Stimulated activated CD4-positive, alpha-beta T cell treated with anti-CD3 and anti-CD28 coated beads, Interleukin-2, amount 100 ng/mL, for 4 hours (primary cell): Measurements from ENCODE around the gene EPB41L4B.

Source experiments
- DNase-seq: peaks from one replicate; pipeline ENCODE4 v3.0.0-alpha.2; 2020; ENCODE audit warnings: low read depth

Gene EPB41L4B

GRCh38 chr9:109320331-109320741, 523 bp downstream of the EPB41L4B start:
- DNase-seq = no peak

- DNase-seq = no peak
Observed at GRCh38 chr9:109319626-109320241, 1.1 kb downstream of the EPB41L4B start.

GRCh38 chr9:109319017-109319625, 1.7 kb downstream of the EPB41L4B start:
- no peak for DNase-seq

- no peak for DNase-seq
Observed at GRCh38 chr9:109317979-109318741, 2.7 kb downstream of the EPB41L4B start.

GRCh38 chr9:109317311-109317978, 3.4 kb downstream of the EPB41L4B start:
- no peak for DNase-seq

GRCh38 chr9:109316207-109316640, 4.6 kb downstream of the EPB41L4B start:
- DNase-seq = no peak

GRCh38 chr9:109315480-109316206, 5.2 kb downstream of the EPB41L4B start:
- no peak for DNase-seq

- no peak for DNase-seq
Observed at GRCh38 chr9:109314011-109314531, 6.8 kb downstream of the EPB41L4B start.

GRCh38 chr9:109313351-109313750, 7.5 kb downstream of the EPB41L4B start:
- no peak for DNase-seq

- no peak for DNase-seq
Observed at GRCh38 chr9:109312783-109313182, 8.1 kb downstream of the EPB41L4B start.

GRCh38 chr9:109311731-109312130, 9.1 kb downstream of the EPB41L4B start:
- no peak for DNase-seq

GRCh38 chr9:109311286-109311685, 9.6 kb downstream of the EPB41L4B start:
- no peak for DNase-seq

- no peak for DNase-seq
Observed at GRCh38 chr9:109310486-109310901, 10.4 kb downstream of the EPB41L4B start.

GRCh38 chr9:109309282-109309681, 11.6 kb downstream of the EPB41L4B start:
- no peak for DNase-seq

- DNase-seq = no peak
Observed at GRCh38 chr9:109307380-109308240, 13.2 kb downstream of the EPB41L4B start.

GRCh38 chr9:109305801-109306200, 15.1 kb downstream of the EPB41L4B start:
- no peak for DNase-seq

GRCh38 chr9:109304347-109304746, 16.5 kb downstream of the EPB41L4B start:
- no peak for DNase-seq

- no peak for DNase-seq
Observed at GRCh38 chr9:109303900-109304299, 17.0 kb downstream of the EPB41L4B start.

- DNase-seq = no peak
Observed at GRCh38 chr9:109302606-109303005, 18.3 kb downstream of the EPB41L4B start.

GRCh38 chr9:109301012-109301411, 19.8 kb downstream of the EPB41L4B start:
- DNase-seq = no peak

GRCh38 chr9:109299891-109300290, 21.0 kb downstream of the EPB41L4B start:
- DNase-seq = no peak
